MCF 10A (cell line): ENCODE measurements around the gene LTBR. TPM values are rescaled to one million over a fixed set of nuclear protein-coding genes. Genes with fewer than 3 reads are reported as not detected.

Source experiments
- BruUV-seq: library from RNA; stranded (reverse); fragments of 400-500 nt; replicated peaks from 2 replicates; lab custom pipeline; 2021; lab: Mats Ljungman, UMichigan
- CTCF ChIA-PET: fragments of 300-600 bp; sonication (Branson Sonifier 250); formaldehyde crosslinking; extraction: SDS; loops from one replicate; lab custom pipeline; 2021; ENCODE audit warnings: antibody characterized with exemption, inconsistent platforms; lab: Yijun Ruan, JAX
- POLR2A ChIA-PET: fragments of 300-600, 350-650 bp; sonication (Branson Sonifier 250); formaldehyde crosslinking; extraction: SDS; loops from one replicate; lab custom pipeline; 2020; ENCODE audit warnings: antibody characterized with exemption, inconsistent platforms; lab: Yijun Ruan, JAX
- DNase-seq: peaks from one replicate; pipeline ENCODE4 v3.0.0-alpha.2; 2018; ENCODE audit not compliant: unreplicated experiment
- H3K27ac Mint-ChIP-seq: one replicate; pipeline ENCODE4 v1.8.0; 2022; ENCODE audit warnings: mild to moderate bottlenecking, low read depth, mixed read lengths; ENCODE audit not compliant: unreplicated experiment
- H3K27me3 Mint-ChIP-seq: one replicate; pipeline ENCODE4 v1.8.0; 2022; ENCODE audit warnings: mixed read lengths; ENCODE audit not compliant: insufficient read depth, unreplicated experiment
- H3K36me3 Mint-ChIP-seq: one replicate; pipeline ENCODE4 v1.8.0; 2022; ENCODE audit warnings: mild to moderate bottlenecking, moderate library complexity, mixed read lengths; ENCODE audit not compliant: insufficient read depth, unreplicated experiment
- H3K4me1 Mint-ChIP-seq: one replicate; pipeline ENCODE4 v1.8.0; 2022; ENCODE audit warnings: mixed read lengths; ENCODE audit not compliant: insufficient read depth, unreplicated experiment
- H3K4me3 Mint-ChIP-seq: one replicate; pipeline ENCODE4 v1.8.0; 2022; ENCODE audit warnings: mild to moderate bottlenecking, moderate library complexity, mixed read lengths; ENCODE audit not compliant: unreplicated experiment
- H3K9me3 Mint-ChIP-seq: one replicate; pipeline ENCODE4 v1.8.0; 2022; ENCODE audit warnings: mixed read lengths; ENCODE audit not compliant: unreplicated experiment
- intact Hi-C: fragments of 100-400 bp; cut with micrococcal nuclease; formaldehyde crosslinking; loops from 2 replicates; pipeline ENCODE4 v1.14.1; 2022
- total RNA-seq: library from RNA; stranded (reverse); gene quantifications from 2 replicates; pipeline ENCODE4 v1.2.3, GENCODE V29; 2022
- TF ChIP-seq, protein P1 (sequence below): fragments of 200-600 bp; IDR thresholded peaks from one replicate; pipeline ENCODE4 v1.8.0; 2022; ENCODE audit warnings: antibody characterized with exemption, mild to moderate bottlenecking; ENCODE audit not compliant: unreplicated experiment

LTBR gene
- total RNA-seq, 1 experiment from 2014 or later = 169 TPM

DNA sequence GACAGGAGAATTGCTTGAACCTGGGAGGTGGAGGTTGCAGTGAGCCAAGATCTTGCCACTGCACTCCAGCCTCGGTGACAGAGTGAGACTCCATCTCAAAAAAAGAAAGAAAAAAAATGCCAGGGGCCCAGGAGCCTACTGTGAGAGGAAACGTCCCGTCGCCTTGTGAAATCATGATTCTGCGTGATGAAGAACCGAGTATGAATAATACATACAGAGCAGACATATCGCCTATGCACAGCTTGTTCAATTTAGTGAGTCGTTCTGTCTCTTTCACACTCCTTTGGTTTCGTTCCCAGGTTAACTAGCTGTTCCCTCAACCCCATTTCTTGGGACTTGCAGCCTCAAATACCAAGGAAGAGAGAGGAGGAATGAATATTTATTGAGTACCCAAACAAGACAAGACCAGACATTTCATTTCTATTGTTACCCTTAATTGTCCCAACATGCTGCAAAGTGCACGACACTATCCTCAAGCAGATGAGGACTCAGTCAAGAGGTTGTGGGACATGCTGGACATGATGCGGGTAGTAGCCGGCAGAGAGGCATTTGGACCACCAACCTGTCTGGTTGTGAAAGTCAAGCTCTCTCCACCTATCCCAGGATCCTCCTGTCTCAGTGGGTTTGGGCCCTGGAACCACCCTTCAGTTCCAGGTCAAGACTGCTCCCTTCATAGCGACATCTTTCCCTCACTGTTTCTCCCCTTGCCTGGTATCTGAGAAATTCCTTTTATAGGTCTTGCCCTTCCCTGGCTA is 52.2 kb downstream of the LTBR start:
- POLR2A ChIA-PET = interaction anchor here (3.6 to 4.4 kb wide), 2 partner anchors 16 to 34 kb away, joined by 13 to 23 read pairs; partner anchors contain the start of genes TAPBPL and VAMP1
- Mint-ChIP-seq H3K27me3 (no peaks in the 10 kb centered on the region), H3K4me3 (no peak overlapping the region), H3K4me1 (peaks cover 5% of the 10 kb centered on the region), H3K27ac (no peak overlapping the region), H3K36me3 (no peaks in the 10 kb centered on the region), H3K9me3 (no peaks in the 10 kb centered on the region)
- BruUV-seq = no TSS peak
- TF ChIP-seq, protein P1, sequence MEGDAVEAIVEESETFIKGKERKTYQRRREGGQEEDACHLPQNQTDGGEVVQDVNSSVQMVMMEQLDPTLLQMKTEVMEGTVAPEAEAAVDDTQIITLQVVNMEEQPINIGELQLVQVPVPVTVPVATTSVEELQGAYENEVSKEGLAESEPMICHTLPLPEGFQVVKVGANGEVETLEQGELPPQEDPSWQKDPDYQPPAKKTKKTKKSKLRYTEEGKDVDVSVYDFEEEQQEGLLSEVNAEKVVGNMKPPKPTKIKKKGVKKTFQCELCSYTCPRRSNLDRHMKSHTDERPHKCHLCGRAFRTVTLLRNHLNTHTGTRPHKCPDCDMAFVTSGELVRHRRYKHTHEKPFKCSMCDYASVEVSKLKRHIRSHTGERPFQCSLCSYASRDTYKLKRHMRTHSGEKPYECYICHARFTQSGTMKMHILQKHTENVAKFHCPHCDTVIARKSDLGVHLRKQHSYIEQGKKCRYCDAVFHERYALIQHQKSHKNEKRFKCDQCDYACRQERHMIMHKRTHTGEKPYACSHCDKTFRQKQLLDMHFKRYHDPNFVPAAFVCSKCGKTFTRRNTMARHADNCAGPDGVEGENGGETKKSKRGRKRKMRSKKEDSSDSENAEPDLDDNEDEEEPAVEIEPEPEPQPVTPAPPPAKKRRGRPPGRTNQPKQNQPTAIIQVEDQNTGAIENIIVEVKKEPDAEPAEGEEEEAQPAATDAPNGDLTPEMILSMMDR = no peak
- CTCF ChIA-PET = interaction anchor here (1.3 kb wide), 1 partner anchor 29 kb away, joined by 3 read pairs; no protein-coding TSS in a partner anchor
- intact Hi-C loops = no loop called here
- no peak for DNase-seq

DNA sequence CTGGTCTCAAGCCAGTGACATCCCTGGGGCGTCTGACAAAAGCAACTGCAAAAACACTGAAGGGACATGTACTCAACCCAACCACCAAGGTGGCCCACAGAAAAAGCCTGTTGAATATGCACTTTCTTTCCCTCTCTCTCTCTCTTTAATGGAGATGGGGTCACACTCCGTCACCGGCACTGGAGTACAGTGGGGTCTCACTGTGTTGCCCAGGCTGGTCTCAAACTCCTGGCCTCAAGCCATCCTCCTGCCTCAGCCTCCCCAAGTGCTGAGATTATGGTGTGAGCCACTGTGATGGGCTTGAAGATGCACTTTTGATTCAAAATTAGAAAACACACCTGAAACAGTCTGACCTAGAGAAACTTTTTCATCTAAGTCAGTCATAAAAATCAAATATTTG is 53.6 kb downstream of the LTBR start:
- H3K27me3 Mint-ChIP-seq = no peaks in the 10 kb centered on the region
- TF ChIP-seq, protein P1 = no peak
- intact Hi-C loops = no loop called here
- H3K9me3 Mint-ChIP-seq = no peaks in the 10 kb centered on the region
- no TSS peak for BruUV-seq
- CTCF ChIA-PET = interaction anchor here (1.0 to 2.1 kb wide), 2 partner anchors 13 to 158 kb away, joined by 3 to 9 read pairs; no protein-coding TSS in a partner anchor
- no peak overlapping the region for H3K4me3 Mint-ChIP-seq
- POLR2A ChIA-PET = interaction anchor here (3.6 kb wide), 1 partner anchor 33 kb away, joined by 13 read pairs; the partner anchor contains the start of gene VAMP1
- no peak for DNase-seq
- H3K27ac Mint-ChIP-seq = no peak overlapping the region
- peaks cover 5% of the 10 kb centered on the region for H3K36me3 Mint-ChIP-seq
- H3K4me1 Mint-ChIP-seq = no peaks in the 10 kb centered on the region

DNA sequence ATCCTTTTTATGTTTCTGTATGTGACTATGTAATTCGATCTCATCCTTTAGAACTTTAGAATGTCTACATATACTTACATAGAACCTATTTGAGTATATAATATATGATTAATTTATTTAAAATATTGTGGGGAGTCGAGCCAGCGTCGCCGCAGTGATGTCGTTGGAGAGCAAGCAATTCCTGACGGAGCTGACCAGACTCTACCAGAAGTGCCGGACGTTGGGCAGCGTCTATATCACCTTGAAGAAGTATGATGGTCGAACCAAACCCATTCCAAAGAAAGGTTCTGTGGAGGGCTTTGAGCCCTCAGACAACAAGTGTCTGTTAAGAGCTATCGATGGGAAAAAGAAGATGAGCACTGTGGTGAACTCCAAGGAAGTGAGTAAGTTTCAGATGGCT is 54.4 kb downstream of the LTBR start:
- no peak for DNase-seq
- POLR2A ChIA-PET = interaction anchor here (1.2 to 3.6 kb wide), 4 partner anchors 14 to 55 kb away, joined by 3 to 13 read pairs (median 9); partner anchors contain the start of genes MRPL51, TAPBPL and VAMP1
- intact Hi-C loops = no loop called here
- Mint-ChIP-seq H3K27ac (no peak overlapping the region), H3K4me1 (no peaks in the 10 kb centered on the region), H3K9me3 (no peaks in the 10 kb centered on the region), H3K4me3 (no peak overlapping the region), H3K36me3 (peaks cover 5% of the 10 kb centered on the region), H3K27me3 (no peaks in the 10 kb centered on the region)
- TF ChIP-seq, protein P1 = no peak
- CTCF ChIA-PET = interaction anchor here (0.6 to 2.1 kb wide), 5 partner anchors 14 to 602 kb away, joined by 3 to 9 read pairs (median 3); no protein-coding TSS in a partner anchor
- no TSS peak for BruUV-seq

DNA sequence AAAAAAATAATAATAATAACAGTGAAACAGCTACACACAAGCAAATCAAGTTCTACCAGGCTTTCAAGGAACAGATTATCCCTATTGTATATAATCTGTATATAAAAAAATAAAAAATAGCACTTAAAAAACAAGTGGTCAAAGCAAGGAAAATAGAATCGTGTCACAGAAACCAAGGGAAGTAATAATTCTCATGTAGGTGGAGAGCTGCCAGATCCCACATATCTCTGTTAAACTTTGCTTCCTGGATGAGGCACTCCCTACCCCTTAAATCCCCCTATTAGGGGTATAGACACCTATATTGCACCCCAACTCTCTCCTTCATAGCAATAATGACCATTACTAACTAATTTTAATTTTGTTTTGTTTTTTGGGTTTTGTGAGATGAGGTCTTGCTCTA is 56.4 kb downstream of the LTBR start:
- POLR2A ChIA-PET = interaction anchor here (0.7 to 2.5 kb wide), 4 partner anchors 9 to 77 kb away, joined by 3 to 10 read pairs (median 6); partner anchors contain the start of gene TAPBPL
- no peak for DNase-seq
- no peaks in the 10 kb centered on the region for H3K27me3 Mint-ChIP-seq
- TF ChIP-seq, protein P1 = no peak
- H3K4me3 Mint-ChIP-seq = no peak overlapping the region
- CTCF ChIA-PET = interaction anchor here (1.2 to 1.5 kb wide), 2 partner anchors 25 to 117 kb away, joined by 3 to 4 read pairs; no protein-coding TSS in a partner anchor
- BruUV-seq = no TSS peak
- no peaks in the 10 kb centered on the region for H3K4me1 Mint-ChIP-seq
- H3K9me3 Mint-ChIP-seq = no peaks in the 10 kb centered on the region
- no peak overlapping the region for H3K27ac Mint-ChIP-seq
- intact Hi-C loops = no loop called here
- peaks cover 5% of the 10 kb centered on the region for H3K36me3 Mint-ChIP-seq
